HG03025 (cell line): ENCODE data around the gene THSD4.

Experiments used
- ATAC-seq: cut with Tn5 transposase; IDR thresholded peaks from one replicate; pipeline ENCODE4 v1.9.1; 2021; ENCODE audit warnings: mild to moderate bottlenecking, moderate library complexity; ENCODE audit not compliant: unreplicated experiment, low FRiP score

The THSD4 gene

DNA sequence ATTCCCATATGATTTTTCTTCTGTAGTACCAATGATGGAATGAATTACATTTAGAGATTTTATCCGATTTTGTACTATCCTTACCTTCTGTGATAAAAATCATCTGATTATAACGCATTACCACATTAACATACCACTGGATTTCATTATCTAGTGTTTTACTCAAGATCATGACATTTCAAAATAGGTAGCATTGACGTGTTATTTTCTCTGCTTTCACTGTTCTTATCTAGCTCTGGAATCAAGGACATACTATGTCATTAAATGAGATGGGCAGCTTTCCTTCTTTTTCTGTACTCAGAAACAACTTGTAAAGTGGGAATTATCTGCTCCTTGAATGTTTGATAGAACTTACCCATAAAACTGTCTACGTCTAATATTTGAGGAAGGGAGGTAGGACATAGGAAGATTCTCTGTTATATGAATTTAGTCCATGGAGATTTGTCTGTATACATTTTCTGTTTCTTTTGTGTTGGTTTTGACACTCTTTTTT, 511.4 kb downstream of the THSD4 start:
- no peak for ATAC-seq

- no peak for ATAC-seq
Observed at GRCh38 chr15:71627188-71627587, 511.9 kb downstream of the THSD4 start.

DNA sequence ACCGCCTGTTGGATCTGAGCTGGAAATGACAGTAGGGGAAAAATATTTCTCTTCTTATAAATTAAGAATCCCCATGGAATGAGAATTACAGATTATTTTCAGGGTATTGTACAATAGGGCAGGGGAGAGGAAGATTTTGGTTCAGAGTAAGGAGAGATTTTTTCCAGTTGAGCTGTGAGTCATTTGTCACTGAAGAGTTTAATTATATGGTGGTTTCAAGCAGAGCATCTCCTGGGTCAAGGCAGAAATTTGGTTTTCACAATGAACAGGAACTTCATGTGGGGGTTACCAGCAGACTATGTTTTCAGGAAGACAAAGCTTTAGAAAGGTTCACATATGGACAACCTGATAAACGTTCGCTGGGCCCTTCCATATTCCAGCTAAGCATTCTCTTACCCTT, 512.3 kb downstream of the THSD4 start:
- ATAC-seq = no peak

- ATAC-seq = no peak
Observed at GRCh38 chr15:71628988-71629770, 513.9 kb downstream of the THSD4 start.

DNA sequence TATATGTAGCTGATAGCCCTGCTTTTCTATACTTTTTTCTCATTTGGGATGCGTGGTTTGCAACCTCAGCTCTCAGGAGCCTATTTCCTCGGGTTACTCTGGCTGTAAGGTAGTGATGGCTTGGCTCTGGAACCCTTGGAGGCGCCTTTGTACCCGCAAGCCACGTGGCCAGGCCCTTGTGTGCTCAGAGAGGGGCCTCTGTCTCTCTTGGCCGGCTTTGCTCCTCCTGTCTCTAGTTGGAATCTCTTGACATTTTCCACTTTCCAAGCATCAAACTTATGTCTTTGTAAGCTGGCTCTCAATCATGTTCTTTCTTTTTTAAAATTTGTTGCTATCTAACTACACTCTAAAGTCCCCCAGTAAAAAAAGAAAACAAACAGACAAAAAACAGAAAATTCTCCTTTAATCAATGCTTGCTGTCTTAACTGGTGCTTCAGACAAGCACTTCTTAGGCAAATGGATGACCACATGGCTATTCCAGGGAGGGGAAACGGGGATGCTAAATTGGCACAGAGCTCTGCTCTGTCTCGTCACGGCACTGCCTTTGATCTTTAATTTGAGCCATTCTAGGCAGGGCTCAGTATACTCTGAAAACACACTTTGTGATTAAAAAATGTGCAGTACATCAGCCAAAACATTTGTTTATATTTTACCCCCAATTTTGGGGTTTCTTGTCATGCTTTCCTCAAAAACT, 514.7 kb downstream of the THSD4 start:
- no peak for ATAC-seq

DNA sequence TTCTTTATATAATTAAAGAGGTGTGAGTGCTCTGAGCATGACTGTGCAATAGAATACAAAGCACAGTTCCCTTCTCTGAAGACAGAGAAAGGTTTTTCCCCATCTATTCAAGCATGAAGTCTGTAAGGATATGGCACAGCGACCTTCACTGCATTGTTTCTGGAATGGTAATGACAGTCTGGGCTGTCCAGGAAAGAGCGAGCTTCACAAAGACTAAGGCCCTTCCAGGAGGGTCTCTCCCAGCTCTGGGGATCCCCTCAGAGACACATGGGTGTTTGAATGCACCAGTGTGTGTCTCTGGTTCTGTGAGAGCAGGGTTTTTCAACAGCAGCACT, 515.2 kb downstream of the THSD4 start:
- no peak for ATAC-seq

GRCh38 chr15:71632576-71633195, 517.4 kb downstream of the THSD4 start:
- no peak for ATAC-seq

GRCh38 chr15:71634820-71635560, 519.7 kb downstream of the THSD4 start:
- ATAC-seq = no peak

DNA sequence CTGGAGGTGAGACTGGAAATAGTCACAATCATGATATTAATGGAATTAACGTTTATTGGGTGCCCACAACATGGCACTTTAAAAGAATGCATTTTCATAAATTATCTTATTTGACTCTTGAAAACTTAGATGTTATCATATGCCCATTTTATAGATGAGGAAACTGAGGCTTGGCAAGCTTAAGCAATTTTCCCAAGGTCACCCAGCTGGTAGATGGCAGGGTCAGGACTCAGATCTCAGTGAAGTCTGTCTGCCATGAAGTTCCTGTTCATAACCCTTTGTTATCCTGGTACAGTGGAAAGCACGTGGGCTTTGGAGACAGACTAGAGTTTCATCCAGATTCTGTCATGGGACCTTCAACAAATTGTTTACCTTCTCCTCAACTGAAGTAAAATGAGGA, 520.5 kb downstream of the THSD4 start:
- no peak for ATAC-seq

GRCh38 chr15:71638876-71639275, 523.6 kb downstream of the THSD4 start:
- no peak for ATAC-seq

DNA sequence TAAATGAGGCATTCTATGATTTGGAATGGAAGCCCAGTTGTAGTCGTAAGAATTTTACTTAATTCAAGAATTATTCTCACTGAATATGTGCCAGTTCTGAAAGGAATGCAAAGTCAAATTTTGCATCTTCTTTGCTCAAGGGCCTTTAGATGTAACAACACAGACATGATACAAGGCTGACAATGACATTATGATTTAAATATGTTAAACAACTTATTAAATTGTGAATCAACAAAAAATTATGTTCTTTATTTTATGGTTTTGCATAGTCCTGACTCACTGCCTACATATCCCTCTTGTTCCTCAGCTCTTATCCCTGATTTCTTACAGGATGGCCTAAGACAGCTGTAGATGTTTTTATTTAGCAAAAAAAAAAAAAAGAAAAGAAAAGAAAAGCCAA, 524.2 kb downstream of the THSD4 start:
- ATAC-seq = no peak

DNA sequence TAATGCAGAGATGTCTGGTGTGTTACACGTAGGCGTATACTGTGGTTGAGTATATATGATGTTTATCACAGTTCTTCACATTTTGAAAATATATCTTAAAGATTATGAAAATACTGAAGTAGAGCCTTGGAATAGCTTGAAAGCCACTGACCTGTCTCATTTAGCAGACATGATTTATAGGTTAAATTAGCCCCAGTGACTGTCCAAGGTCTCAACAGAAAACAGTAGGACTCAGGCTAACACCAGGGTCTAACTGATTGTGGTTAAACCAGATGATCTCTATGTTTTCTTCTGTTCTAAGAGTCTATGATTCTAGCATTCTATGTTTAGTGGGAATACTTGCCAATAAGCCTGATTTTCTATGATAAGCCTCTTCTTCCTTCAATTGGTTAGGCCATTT, 528.6 kb downstream of the THSD4 start:
- ATAC-seq = no peak

DNA sequence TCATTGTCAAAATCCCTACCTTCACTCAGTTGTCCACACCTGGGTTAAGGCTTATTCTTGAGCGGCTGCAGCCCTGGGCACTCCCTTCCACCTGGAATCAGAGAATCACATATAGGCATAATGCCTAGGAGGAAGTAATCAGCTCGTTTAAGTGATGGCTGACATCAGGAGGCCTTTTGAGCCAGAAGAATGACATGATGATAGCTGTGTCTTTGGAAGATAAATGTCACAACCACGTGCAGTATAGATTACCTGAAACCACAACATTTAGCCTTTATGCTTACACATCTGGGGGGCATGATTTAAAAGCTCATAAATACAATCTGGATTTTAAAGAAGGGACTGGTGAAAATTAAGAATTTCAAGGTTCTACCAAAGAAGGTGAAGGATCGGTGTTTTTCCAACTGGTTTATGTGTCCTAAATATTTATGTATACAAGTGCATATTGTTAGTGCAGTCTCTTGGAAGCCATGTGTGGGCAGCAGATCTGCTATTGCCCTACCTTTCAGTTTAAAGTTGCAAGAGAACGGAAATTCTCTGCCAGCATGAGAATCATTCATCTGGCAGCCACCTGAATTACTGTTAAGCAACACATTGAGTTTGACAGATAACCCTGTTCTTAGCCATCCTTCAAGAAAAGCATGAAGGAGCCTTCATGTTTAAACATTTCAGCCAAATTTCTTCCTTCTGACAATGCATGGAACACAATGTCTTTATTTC, 531.7 kb downstream of the THSD4 start:
- ATAC-seq = no peak

- no peak for ATAC-seq
Observed at GRCh38 chr15:71647487-71647808, 532.2 kb downstream of the THSD4 start.

- ATAC-seq = no peak
Observed at GRCh38 chr15:71648095-71648494, 532.8 kb downstream of the THSD4 start.

DNA sequence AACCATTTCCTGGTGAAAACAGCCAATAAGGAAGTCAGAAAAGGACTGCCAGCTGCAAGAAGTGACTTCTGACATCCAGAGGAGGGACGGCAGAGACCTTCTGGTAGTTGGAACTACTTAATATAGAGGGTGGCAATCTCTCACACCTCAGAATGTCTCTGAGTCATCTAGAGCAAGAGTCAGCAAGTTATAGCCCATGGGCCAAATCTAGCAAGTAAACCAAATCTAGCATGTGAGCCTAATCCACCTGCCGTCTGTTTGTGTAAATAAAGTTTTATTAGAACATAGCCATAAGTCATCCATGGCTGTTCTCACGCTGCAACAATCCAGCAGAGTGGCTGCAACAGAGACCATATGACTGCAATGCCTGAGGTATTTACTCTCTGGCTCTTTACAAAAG, 534.6 kb downstream of the THSD4 start:
- ATAC-seq = no peak

DNA sequence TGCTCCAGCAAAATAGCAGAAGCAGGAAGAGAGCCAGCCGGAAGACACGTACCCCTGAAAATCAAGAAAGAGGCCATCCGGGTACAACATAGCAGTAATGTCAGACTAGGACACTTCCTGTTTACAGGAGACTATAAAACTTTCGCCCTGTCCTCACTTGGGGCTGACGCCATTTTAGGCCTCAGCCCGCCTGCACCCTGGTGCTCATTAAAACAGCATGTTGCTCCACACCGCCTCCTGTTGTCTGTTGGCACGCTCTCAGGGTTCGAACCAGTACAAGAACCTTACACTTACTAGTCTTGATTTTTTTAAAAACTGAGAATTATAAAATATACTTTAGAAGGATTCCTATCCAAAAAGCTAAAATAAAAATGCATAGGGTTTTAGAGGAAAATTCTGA, 535.3 kb downstream of the THSD4 start:
- no peak for ATAC-seq

GRCh38 chr15:71651750-71652186, 536.5 kb downstream of the THSD4 start:
- ATAC-seq = no peak

DNA sequence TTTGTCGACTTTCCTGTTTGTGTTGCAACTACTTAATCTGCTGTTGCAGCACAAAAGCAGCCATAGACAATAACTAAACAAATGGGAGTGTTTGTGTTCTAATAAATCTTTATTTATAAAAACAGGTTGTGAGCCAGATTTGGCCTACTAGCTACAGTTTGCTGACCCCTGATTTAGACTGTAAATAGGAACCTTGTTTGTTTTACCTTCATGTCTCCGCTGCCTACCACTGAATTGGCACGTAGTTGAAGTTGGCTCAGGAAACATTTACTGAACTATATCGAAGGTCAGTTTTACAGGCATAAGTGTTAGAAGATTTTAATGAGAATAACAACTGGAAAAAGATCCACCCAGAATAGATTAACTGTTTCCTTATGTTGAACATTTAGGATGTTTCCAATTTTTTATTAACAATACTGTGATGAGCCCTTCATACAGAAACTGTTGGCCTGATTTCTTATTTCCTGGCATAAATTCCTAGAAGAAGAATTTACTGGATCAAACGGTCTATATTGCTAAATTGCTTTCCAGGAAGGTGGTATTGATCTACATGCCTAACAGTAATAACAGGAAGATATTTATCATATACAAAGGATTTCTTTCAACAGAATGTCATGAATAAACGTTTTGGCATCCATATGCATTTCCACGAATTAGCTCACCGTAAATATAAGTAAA, 538.9 kb downstream of the THSD4 start:
- ATAC-seq = no peak

- ATAC-seq = no peak
Observed at GRCh38 chr15:71654720-71655174, 539.5 kb downstream of the THSD4 start.
